Suppressor macrophage (primary cell): ENCODE data around the gene GAPDH.
A peak's percentile ranks its signal among the peaks of the same experiment; 100 is the strongest.

Source experiments
- DNase-seq, 4 experiments: peaks; one replicate each; pipeline ENCODE4 v3.0.0-alpha.2; 2020 to 2022

Gene GAPDH

DNA sequence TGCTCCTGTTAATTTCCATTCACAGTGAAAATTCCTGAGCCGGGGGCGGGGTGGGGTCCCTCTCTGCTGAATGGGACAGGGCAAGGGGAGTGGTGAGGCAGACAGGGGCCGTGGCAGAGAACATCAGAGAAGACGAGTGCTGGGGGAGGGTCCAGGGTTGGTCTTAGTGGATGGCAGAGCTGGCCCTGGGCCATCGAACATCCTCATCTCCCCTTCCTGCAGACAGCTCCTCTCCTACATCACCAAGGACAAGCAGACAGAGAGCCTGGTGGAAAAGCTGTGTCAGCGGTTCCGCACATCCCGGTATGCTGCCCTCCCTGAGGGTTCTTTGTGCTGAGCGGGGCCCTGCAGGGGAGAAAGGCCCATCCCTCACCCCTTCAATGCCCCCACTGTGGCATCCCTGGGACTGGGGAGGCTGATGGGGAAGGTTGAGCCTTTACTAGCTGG is 5.0 kb upstream of the GAPDH start:
- DNase-seq: no peak

DNA sequence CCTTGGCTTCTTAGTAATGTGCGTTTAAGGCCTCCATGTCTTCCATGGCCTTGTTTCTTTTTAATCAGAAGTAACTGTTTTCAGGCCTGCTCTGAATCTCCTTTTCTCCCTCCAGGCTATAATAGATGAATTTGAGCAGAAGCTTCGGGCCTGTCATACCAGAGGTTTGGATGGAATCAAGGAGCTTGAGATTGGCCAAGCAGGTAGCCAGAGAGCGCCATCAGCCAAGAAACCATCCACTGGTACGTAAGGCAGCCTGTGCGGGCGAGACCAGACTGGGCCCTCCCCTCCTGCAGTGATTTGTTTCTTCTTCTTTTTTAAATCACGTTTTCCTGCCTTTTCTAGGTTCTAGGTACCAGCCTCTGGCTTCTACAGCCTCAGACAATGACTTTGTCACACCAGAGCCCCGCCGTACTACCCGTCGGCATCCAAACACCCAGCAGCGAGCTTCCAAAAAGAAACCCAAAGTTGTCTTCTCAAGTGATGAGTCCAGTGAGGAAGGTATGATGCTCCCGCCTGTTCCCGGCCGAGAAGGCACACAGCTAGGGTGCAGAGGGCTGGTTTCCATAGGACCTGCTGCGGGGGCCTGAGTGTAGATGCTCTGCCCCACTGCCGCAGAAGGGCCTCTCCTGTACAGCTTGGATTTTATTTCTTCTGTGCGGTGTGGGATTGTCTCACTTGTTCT is 3.6 kb upstream of the GAPDH start:
- DNase-seq: no peak

DNA sequence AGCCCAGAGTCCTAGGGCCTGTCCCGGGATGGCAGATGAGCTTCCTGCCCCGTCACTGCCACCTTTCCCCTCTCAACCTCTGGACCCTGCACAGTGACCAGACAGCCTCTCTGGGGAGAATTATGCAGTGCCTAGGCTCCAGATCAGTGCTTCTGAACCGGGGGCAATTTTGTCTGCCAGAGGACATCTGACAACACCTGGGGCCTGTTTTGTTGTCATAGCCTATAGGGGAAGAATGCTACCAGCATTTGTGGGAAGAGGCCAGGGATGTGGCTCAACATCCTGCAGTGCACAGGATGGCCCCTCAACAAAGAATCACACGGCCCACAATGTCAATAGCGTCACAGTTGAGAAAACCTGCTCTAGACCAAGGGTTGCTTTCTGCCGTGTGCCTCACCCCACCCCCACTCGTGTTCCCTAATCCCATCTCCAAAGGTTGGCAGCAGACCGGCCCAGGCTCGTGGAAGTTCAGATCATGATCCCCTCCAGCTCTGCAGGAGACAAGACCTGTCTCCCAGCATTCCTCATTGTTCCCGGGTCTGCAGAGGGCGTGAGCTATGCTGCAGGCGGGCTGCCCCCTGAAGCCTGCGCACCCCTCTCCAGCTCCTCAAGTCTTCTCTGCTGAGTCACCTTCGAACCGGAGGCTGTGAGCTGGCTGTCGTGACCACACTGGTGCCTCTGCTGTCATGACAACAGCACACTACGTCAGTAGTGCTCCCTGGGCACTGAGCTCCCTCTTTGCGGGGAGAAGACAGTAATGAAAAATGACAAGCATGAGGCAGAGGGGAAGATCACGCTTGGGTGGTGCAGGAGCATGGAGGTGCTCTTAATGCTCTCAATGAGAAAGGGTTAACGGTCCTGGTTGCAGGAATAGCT is 2.0 kb upstream of the GAPDH start:
- DNase-seq: peak; percentile 80 to 90 (median 82)

DNA sequence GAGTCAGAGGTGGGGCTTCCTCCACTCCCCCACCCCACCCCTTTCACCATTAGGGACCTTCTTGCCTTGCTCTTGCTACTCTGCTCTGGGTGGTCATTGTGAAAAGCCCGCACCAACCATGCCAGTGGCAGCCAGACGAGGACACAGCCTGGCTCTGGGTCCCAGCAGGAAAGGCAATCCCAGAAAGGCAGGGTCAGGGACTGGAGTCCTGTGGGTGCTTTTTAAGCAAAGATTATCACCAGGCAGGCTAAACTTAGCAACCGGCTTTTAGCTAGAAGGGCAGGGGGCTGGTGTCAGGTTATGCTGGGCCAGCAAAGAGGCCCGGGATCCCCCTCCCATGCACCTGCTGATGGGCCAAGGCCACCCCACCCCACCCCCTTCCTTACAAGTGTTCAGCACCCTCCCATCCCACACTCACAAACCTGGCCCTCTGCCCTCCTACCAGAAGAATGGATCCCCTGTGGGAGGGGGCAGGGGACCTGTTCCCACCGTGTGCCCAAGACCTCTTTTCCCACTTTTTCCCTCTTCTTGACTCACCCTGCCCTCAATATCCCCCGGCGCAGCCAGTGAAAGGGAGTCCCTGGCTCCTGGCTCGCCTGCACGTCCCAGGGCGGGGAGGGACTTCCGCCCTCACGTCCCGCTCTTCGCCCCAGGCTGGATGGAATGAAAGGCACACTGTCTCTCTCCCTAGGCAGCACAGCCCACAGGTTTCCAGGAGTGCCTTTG is 1.2 kb upstream of the GAPDH start:
- peak; percentile 55 to 81 (median 68) for DNase-seq

DNA sequence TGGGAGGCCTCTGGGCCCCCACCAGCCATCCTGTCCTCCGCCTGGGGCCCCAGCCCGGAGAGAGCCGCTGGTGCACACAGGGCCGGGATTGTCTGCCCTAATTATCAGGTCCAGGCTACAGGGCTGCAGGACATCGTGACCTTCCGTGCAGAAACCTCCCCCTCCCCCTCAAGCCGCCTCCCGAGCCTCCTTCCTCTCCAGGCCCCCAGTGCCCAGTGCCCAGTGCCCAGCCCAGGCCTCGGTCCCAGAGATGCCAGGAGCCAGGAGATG is 729 bp upstream of the GAPDH start:
- DNase-seq: no peak

DNA sequence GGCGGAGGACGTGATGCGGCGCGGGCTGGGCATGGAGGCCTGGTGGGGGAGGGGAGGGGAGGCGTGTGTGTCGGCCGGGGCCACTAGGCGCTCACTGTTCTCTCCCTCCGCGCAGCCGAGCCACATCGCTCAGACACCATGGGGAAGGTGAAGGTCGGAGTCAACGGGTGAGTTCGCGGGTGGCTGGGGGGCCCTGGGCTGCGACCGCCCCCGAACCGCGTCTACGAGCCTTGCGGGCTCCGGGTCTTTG is 303 bp downstream of the GAPDH start:
- no peak for DNase-seq

DNA sequence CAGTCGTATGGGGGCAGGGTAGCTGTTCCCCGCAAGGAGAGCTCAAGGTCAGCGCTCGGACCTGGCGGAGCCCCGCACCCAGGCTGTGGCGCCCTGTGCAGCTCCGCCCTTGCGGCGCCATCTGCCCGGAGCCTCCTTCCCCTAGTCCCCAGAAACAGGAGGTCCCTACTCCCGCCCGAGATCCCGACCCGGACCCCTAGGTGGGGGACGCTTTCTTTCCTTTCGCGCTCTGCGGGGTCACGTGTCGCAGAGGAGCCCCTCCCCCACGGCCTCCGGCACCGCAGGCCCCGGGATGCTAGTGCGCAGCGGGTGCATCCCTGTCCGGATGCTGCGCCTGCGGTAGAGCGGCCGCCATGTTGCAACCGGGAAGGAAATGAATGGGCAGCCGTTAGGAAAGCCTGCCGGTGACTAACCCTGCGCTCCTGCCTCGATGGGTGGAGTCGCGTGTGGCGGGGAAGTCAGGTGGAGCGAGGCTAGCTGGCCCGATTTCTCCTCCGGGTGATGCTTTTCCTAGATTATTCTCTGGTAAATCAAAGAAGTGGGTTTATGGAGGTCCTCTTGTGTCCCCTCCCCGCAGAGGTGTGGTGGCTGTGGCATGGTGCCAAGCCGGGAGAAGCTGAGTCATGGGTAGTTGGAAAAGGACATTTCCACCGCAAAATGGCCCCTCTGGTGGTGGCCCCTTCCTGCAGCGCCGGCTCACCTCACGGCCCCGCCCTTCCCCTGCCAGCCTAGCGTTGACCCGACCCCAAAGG is 804 bp downstream of the GAPDH start:
- DNase-seq: peak; percentile 80 to 90 (median 89)

DNA sequence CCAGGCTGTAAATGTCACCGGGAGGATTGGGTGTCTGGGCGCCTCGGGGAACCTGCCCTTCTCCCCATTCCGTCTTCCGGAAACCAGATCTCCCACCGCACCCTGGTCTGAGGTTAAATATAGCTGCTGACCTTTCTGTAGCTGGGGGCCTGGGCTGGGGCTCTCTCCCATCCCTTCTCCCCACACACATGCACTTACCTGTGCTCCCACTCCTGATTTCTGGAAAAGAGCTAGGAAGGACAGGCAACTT is 1.3 kb downstream of the GAPDH start:
- no peak for DNase-seq

DNA sequence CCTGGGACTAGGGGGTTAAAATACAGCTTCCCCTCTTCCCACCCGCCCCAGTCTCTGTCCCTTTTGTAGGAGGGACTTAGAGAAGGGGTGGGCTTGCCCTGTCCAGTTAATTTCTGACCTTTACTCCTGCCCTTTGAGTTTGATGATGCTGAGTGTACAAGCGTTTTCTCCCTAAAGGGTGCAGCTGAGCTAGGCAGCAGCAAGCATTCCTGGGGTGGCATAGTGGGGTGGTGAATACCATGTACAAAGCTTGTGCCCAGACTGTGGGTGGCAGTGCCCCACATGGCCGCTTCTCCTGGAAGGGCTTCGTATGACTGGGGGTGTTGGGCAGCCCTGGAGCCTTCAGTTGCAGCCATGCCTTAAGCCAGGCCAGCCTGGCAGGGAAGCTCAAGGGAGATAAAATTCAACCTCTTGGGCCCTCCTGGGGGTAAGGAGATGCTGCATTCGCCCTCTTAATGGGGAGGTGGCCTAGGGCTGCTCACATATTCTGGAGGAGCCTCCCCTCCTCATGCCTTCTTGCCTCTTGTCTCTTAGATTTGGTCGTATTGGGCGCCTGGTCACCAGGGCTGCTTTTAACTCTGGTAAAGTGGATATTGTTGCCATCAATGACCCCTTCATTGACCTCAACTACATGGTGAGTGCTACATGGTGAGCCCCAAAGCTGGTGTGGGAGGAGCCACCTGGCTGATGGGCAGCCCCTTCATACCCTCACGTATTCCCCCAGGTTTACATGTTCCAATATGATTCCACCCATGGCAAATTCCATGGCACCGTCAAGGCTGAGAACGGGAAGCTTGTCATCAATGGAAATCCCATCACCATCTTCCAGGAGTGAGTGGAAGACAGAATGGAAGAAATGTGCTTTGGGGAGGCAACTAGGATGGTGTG is 1.9 kb downstream of the GAPDH start:
- peak; percentile 11 to 28 (median 22) for DNase-seq

DNA sequence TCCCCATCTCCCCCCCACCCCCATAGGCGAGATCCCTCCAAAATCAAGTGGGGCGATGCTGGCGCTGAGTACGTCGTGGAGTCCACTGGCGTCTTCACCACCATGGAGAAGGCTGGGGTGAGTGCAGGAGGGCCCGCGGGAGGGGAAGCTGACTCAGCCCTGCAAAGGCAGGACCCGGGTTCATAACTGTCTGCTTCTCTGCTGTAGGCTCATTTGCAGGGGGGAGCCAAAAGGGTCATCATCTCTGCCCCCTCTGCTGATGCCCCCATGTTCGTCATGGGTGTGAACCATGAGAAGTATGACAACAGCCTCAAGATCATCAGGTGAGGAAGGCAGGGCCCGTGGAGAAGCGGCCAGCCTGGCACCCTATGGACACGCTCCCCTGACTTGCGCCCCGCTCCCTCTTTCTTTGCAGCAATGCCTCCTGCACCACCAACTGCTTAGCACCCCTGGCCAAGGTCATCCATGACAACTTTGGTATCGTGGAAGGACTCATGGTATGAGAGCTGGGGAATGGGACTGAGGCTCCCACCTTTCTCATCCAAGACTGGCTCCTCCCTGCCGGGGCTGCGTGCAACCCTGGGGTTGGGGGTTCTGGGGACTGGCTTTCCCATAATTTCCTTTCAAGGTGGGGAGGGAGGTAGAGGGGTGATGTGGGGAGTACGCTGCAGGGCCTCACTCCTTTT is 2.7 kb downstream of the GAPDH start:
- DNase-seq: peak in 2 of 4 experiments; percentile 11 to 16

DNA sequence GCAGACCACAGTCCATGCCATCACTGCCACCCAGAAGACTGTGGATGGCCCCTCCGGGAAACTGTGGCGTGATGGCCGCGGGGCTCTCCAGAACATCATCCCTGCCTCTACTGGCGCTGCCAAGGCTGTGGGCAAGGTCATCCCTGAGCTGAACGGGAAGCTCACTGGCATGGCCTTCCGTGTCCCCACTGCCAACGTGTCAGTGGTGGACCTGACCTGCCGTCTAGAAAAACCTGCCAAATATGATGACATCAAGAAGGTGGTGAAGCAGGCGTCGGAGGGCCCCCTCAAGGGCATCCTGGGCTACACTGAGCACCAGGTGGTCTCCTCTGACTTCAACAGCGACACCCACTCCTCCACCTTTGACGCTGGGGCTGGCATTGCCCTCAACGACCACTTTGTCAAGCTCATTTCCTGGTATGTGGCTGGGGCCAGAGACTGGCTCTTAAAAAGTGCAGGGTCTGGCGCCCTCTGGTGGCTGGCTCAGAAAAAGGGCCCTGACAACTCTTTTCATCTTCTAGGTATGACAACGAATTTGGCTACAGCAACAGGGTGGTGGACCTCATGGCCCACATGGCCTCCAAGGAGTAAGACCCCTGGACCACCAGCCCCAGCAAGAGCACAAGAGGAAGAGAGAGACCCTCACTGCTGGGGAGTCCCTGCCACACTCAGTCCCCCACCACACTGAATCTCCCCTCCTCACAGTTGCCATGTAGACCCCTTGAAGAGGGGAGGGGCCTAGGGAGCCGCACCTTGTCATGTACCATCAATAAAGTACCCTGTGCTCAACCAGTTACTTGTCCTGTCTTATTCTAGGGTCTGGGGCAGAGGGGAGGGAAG is 3.5 kb downstream of the GAPDH start:
- DNase-seq: peak; percentile 86 to 93 (median 88)

DNA sequence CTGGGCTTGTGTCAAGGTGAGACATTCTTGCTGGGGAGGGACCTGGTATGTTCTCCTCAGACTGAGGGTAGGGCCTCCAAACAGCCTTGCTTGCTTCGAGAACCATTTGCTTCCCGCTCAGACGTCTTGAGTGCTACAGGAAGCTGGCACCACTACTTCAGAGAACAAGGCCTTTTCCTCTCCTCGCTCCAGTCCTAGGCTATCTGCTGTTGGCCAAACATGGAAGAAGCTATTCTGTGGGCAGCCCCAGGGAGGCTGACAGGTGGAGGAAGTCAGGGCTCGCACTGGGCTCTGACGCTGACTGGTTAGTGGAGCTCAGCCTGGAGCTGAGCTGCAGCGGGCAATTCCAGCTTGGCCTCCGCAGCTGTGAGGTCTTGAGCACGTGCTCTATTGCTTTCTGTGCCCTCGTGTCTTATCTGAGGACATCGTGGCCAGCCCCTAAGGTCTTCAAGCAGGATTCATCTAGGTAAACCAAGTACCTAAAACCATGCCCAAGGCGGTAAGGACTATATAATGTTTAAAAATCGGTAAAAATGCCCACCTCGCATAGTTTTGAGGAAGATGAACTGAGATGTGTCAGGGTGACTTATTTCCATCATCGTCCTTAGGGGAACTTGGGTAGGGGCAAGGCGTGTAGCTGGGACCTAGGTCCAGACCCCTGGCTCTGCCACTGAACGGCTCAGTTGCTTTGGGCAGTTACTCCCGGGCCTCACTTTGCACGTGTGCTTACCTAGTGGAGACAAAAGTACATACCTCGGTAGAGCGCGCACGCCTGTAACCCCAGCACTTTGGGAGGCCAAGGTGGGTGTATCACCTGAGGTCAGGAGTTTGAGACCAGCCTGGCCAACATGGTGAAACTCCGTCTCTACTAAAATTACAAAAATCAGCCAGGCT is 4.3 kb downstream of the GAPDH start:
- DNase-seq: peak; percentile 13 to 36 (median 28)

DNA sequence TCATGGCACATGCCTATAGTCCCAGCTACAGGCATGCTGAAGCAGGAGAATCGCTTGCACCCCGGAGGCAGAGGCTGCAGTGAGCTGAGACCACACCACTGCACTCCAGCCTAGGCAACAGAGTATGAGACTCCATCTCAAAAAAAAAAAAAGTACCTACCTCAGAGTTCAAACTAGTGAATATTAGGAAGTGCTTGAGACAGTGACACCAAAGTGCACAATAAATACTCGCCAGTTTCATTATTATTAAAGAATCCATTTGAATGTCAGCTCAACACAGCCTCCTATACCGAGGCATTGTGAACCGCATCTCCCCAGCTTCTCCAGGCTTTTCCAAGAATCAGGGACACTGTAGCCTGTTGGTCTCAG is 5.0 kb downstream of the GAPDH start:
- no peak for DNase-seq

DNA sequence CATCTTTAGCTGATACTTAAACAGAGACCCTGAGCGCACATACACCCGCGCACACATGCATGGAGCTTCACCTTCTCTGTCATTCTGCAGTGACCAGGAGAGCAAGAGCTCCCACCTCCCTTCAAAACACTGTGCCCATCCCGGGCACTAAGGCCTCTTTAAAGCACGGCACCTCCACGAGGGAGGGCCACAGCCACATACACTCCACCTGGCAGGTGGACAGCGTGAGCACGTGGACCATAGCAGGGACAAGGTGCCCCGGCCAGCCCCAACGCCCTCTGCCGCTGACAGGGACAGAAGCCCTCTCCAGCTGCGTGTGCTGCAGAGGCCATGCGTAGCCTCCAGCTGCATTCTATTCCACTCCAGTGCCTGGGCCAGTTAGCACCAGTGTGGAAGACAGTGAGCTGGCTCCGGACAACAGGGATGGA is 5.4 kb downstream of the GAPDH start:
- no peak for DNase-seq

DNA sequence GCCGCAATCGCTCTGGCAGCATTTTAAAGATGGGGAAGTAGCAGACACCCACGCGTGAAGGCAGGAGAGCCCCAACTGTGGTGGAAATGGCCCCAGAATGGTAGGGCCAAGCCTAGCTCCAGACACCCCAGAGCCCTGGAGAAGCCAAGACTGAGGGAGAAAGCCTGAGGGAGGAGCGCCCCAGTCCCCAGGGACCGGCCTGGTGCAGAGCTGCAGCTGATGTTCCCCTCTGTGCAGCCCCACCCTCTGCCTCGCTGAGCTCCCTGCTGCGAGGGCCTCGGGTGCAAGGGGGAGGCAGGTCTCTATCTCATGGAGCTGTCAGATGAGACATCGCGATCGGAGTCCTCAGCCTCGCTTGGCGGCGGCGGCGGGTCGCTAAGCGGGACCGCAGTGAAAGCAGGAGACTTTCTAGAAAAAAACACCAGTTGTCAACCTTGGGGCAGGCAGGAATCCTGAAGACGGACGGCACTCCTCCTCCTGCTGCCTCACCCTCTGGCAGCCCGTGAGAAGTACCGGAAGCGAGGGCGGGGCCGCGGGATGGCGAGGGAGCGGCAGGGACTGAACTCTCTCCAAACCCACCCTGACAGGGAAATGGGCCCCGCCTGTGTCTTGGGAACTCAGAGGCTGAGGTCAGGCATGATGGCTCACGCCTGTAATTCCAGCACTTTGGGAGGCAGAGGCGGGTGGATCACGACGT is 6.0 kb downstream of the GAPDH start:
- DNase-seq: peak; percentile 81 to 89 (median 86)

DNA sequence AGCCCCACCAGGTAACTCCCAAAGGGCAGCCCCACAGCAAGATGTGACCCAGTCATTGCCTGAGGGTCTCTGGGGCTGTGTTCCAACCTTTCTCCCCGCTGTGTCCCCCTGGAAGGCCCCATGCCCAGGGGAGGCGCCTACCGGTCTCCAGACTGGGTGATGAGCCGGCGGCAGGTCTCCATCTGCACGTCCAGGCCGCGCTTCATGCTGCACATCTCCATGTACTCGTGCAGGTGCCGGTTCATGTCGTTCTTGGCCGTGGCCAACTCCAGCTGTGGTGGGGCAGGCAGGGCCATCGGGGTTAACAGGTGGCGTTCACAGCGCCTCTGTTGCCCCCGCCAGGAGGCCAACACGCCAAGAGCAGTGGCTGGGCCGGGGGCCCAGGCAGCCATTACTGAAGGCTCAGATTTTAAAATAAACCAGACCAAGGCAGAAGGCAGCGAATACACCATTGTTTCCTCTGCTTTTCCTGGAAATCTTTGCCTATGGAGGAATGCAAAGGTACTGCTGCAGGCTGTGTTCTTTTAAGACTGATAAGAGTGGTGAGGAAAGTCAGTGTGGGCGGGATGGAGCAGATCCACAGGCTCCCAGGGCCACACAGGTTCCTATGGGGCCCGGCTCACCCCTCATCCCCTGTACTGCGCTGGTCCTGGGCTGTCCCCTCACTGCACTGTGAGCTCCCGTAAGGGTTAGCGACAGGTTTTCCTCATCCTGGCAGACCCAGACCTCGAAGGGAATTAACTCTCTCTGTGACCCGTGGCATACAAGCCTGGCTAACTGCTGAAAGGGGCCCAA is 7.3 kb downstream of the GAPDH start:
- DNase-seq: no peak

DNA sequence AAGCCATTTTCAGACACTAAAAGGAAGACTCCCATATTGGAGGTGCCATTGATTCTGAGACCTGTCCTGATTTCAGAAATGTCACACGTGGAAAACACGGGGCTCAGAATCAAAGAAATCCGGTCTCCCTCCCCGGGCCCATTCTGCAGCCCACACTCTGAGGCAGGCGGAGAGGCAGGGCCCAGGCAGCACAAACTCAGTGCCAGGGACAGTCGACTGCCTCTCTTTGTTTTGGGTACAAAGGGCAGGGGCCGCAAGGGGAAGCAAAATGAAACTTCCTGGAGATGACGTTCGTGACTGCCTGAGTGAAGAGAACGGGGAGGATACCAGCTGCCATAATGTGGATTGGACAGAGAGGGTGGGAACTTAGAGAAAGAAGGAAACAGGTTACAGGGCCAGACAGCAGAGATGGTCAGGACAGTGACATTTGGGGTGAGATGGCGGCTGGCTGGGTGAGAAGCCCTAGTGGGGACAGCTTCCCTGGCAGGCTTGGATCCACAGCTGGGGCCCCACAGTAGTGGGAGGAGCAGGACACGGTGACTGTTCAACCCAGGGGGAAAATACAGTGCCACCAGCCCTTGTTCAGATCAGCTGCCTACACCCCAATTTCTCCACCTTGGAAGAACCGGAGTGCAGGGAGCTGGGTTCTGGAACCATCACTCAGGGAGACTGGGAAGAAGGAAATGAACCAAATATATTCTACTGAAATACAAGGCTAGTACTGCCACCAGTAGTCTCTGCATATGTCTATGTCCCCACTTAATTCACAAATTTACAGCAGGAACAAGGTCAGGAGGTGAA is 8.1 kb downstream of the GAPDH start:
- peak; percentile 11 to 51 (median 32) for DNase-seq
